ENCODE measurements around the gene NETO2.

DNA sequence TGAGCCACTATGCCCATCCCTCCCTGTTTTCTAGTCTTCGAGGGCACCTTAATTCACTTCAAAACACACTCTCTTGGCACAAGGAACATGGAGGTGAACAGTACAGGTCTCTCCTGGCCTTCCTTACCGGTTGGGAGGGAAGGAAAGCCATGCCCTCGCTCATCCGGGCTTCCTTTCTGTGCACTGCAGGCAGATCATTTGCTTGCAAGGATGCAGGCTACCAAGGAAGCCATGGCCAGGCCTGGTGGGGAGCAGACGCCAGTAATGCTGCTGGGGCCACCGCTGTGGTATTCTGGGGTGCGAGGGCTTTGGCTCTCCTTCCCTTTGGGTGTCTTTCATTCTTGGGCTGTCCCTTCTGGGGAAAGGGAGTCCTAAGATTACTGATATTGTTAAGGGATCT lies 89.4 kb downstream of the NETO2 start:
- TF ChIP-seq, protein P1, sequence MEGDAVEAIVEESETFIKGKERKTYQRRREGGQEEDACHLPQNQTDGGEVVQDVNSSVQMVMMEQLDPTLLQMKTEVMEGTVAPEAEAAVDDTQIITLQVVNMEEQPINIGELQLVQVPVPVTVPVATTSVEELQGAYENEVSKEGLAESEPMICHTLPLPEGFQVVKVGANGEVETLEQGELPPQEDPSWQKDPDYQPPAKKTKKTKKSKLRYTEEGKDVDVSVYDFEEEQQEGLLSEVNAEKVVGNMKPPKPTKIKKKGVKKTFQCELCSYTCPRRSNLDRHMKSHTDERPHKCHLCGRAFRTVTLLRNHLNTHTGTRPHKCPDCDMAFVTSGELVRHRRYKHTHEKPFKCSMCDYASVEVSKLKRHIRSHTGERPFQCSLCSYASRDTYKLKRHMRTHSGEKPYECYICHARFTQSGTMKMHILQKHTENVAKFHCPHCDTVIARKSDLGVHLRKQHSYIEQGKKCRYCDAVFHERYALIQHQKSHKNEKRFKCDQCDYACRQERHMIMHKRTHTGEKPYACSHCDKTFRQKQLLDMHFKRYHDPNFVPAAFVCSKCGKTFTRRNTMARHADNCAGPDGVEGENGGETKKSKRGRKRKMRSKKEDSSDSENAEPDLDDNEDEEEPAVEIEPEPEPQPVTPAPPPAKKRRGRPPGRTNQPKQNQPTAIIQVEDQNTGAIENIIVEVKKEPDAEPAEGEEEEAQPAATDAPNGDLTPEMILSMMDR (conservative IDR thresholded peaks at IDR 0.05 in 1 of 2, IDR thresholded peaks at IDR 0.05 in 1 of 2; ENCODE audit: low read depth in 1 of 2, low read length in 2 of 2) = no peak
- no peak for TF ChIP-seq EZH2 (IDR thresholded peaks at IDR 0.05; ENCODE audit: low read length, missing control alignments)
